Panc1 (cell line): Measurements from ENCODE around the gene PPHLN1. TPM values are rescaled to one million over a fixed set of nuclear protein-coding genes. Genes with fewer than 3 reads are reported as not detected.

ENCODE experiments used
- ATAC-seq: fragments of 200-7000 bp; cut with Tn5 transposase; 2 replicates; pipeline ENCODE4 v1.9.1; 2020; ENCODE audit warnings: mild to moderate bottlenecking, moderate library complexity
- Bru-seq: library from RNA; stranded (reverse); fragments of 400-500 nt; gene quantifications from one replicate; lab custom pipeline; 2021; lab: Mats Ljungman, UMichigan
- BruChase-seq, 2 experiments: library from RNA; stranded (reverse); fragments of 400-500 nt; gene quantifications; one replicate each; lab custom pipeline; 2021; lab: Mats Ljungman, UMichigan
- BruUV-seq: library from RNA; stranded (reverse); fragments of 400-500 nt; replicated peaks from 2 replicates; lab custom pipeline; 2021; lab: Mats Ljungman, UMichigan
- CTCF ChIA-PET: fragments of 300-600 bp; sonication (Branson Sonifier 250); formaldehyde crosslinking; loops from one replicate; lab custom pipeline; 2022; ENCODE audit warnings: antibody characterized with exemption; lab: Charles Lee
- POLR2A ChIA-PET: fragments of 300-600 bp; sonication (Branson Sonifier 250); formaldehyde crosslinking; loops from one replicate; lab custom pipeline; 2022; ENCODE audit warnings: antibody characterized with exemption; lab: Charles Lee
- DNase-seq: peaks from one replicate; pipeline ENCODE4 v3.0.0-alpha.2; 2010; ENCODE audit warnings: low read depth, low spot score
- H3K27ac ChIP-seq: 2 replicates; pipeline ENCODE4 v1.5.1; 2011; ENCODE audit warnings: mild to moderate bottlenecking, low read length, inconsistent platforms
- H3K27me3 ChIP-seq: fragments of 200-500 bp; sonication (Bioruptor generic); 2 replicates; pipeline ENCODE4 v1.6.0; 2014; ENCODE audit warnings: low read length, inconsistent platforms; ENCODE audit not compliant: control insufficient read depth, insufficient read depth
- H3K36me3 ChIP-seq: fragments of 200-500 bp; sonication (Bioruptor generic); 2 replicates; pipeline ENCODE4 v1.5.1; 2014; ENCODE audit warnings: inconsistent platforms, mild to moderate bottlenecking, low read length, moderate library complexity; ENCODE audit not compliant: control insufficient read depth, insufficient read depth
- H3K4me1 ChIP-seq: 2 replicates; pipeline ENCODE4 v1.5.1; 2011; ENCODE audit warnings: inconsistent platforms, mild to moderate bottlenecking, low read length, moderate library complexity; ENCODE audit not compliant: control insufficient read depth, insufficient read depth
- H3K4me3 ChIP-seq, 2 experiments: 2 replicates each; pipeline ENCODE4 v1.5.1; 2011 to 2012; ENCODE audit warnings: low read depth in 2 of 2, low read length in 2 of 2, mild to moderate bottlenecking in 2 of 2, inconsistent platforms in 1 of 2, moderate library complexity in 1 of 2
- H3K9me3 ChIP-seq: fragments of 200-500 bp; sonication (Bioruptor generic); 2 replicates; pipeline ENCODE4 v1.5.1; 2014; ENCODE audit warnings: low read depth, mild to moderate bottlenecking, inconsistent platforms, low read length, moderate library complexity; ENCODE audit not compliant: control insufficient read depth, insufficient read depth
- CTCF ChIP-seq: fragments of 450-650 bp; IDR thresholded peaks from 2 replicates; pipeline ENCODE4 v1.5.1; 2017; ENCODE audit warnings: mild to moderate bottlenecking
- POLR2AphosphoS5 ChIP-seq: IDR thresholded peaks from 2 replicates; pipeline ENCODE4 v1.6.1; 2012; ENCODE audit warnings: mild to moderate bottlenecking, low read depth, low read length, moderate library complexity
- SIN3A ChIP-seq: IDR thresholded peaks from 2 replicates; pipeline ENCODE4 v1.6.1; 2012; ENCODE audit warnings: low read depth, mild to moderate bottlenecking, low read length, moderate library complexity, borderline replicate concordance; ENCODE audit not compliant: insufficient read depth
- TCF7L2 ChIP-seq: IDR thresholded peaks from 2 replicates; pipeline ENCODE4 v1.6.1; 2011; ENCODE audit warnings: mild to moderate bottlenecking, low read depth, low read length, inconsistent platforms
- in situ Hi-C: cut with HindIII; loops from 2 replicates; pipeline ENCODE4 v1.10.0; 2016; ENCODE audit warnings: low sequenced_read_pairs, low pct_unique_long_range_greater_than_20kb
- intact Hi-C: fragments of 100-400 bp; cut with micrococcal nuclease; formaldehyde crosslinking; loops from one replicate; pipeline ENCODE4 v1.10.0; 2022; ENCODE audit not compliant: unreplicated experiment
- long read RNA-seq: library from polyadenylated mRNA; unstranded; transcript quantifications from one replicate; pipeline ENCODE4 v2.0.0, GENCODE V29; 2021; ENCODE audit not compliant: unreplicated experiment
- polyA plus RNA-seq: library from polyadenylated mRNA; unstranded; fragments of >200 nt; gene quantifications from one replicate; pipeline ENCODE4 v1.2.1, GENCODE V29; 2012; ENCODE audit warnings: missing spikeins; ENCODE audit not compliant: insufficient read length
- total RNA-seq: library from RNA; stranded (reverse); gene quantifications from one replicate; pipeline ENCODE4 v1.2.1, GENCODE V29; 2021; ENCODE audit not compliant: unreplicated experiment
- TF ChIP-seq, protein P1 (sequence below), 2 experiments: IDR thresholded peaks; 2 replicates each; pipeline ENCODE4 v1.6.1; 2011 to 2012; ENCODE audit warnings: low read depth in 2 of 2, control low read depth in 1 of 2, low read length in 1 of 2, mild to moderate bottlenecking in 1 of 2, moderate library complexity in 1 of 2; ENCODE audit not compliant: insufficient read depth in 1 of 2

Gene PPHLN1
- total RNA-seq (56.5 TPM), Bru-seq, nascent RNA (percentile 76 among the genes with signal in this experiment), BruChase-seq, experiment 1, labeled RNA remaining after a 2-hour chase (percentile 68 among the genes with signal in this experiment), BruChase-seq, experiment 2, labeled RNA remaining after a 6-hour chase (percentile 68 among the genes with signal in this experiment)
- 31.2 TPM for polyA plus RNA-seq
- long read RNA-seq, full-length matches to known transcripts: 25 of 45 reads
- long read RNA-seq, partial matches to known transcripts: 15 of 45 reads
- long read RNA-seq, other reads (novel, unspliced or antisense): 5 of 45 reads

- peak within 1 kb of the TSS; percentile 91 to 99 for H3K4me3 ChIP-seq
- H3K4me1 ChIP-seq: peaks cover 19% of the 10 kb centered on the region
- DNase-seq (no peak), ATAC-seq (peak; percentile 98)
- no peaks in the 10 kb centered on the region for H3K9me3 ChIP-seq
- ChIA-PET CTCF (no interaction called here), POLR2A (interaction anchor here (0.5 to 0.6 kb wide), 2 partner anchors 23 to 1688 kb away, joined by 3 to 4 read pairs; no protein-coding TSS in a partner anchor)
- in situ Hi-C loops: no loop called here
- peak within 1 kb of the TSS; percentile 97 for H3K27ac ChIP-seq
- no TSS peak for BruUV-seq
- peaks cover 15% of the 10 kb centered on the region for H3K36me3 ChIP-seq
- peak; percentile 42; the same call in 1 of the 2 replicates for TF ChIP-seq TCF7L2
- TF ChIP-seq POLR2AphosphoS5: peak; percentile 86
- TF ChIP-seq, protein P1, sequence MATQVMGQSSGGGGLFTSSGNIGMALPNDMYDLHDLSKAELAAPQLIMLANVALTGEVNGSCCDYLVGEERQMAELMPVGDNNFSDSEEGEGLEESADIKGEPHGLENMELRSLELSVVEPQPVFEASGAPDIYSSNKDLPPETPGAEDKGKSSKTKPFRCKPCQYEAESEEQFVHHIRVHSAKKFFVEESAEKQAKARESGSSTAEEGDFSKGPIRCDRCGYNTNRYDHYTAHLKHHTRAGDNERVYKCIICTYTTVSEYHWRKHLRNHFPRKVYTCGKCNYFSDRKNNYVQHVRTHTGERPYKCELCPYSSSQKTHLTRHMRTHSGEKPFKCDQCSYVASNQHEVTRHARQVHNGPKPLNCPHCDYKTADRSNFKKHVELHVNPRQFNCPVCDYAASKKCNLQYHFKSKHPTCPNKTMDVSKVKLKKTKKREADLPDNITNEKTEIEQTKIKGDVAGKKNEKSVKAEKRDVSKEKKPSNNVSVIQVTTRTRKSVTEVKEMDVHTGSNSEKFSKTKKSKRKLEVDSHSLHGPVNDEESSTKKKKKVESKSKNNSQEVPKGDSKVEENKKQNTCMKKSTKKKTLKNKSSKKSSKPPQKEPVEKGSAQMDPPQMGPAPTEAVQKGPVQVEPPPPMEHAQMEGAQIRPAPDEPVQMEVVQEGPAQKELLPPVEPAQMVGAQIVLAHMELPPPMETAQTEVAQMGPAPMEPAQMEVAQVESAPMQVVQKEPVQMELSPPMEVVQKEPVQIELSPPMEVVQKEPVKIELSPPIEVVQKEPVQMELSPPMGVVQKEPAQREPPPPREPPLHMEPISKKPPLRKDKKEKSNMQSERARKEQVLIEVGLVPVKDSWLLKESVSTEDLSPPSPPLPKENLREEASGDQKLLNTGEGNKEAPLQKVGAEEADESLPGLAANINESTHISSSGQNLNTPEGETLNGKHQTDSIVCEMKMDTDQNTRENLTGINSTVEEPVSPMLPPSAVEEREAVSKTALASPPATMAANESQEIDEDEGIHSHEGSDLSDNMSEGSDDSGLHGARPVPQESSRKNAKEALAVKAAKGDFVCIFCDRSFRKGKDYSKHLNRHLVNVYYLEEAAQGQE (IDR thresholded peaks at IDR 0.05; ENCODE audit: insufficient read depth in 1 of 2, low read depth in 2 of 2, low read length in 1 of 2): no peak
- peak; percentile 67; the same call in 1 of the 2 replicates for TF ChIP-seq SIN3A
- TF ChIP-seq CTCF: no peak
- H3K27me3 ChIP-seq: no peaks in the 10 kb centered on the region
- intact Hi-C loops: no loop called here
Observed at GRCh38 chr12:42325653-42326474, at the start of gene PPHLN1, which contains the start of gene ZCRB1. PPHLN1 (plus strand) TSS chr12:42326167; CDS start chr12:42335903, 9,736 bp downstream. ZCRB1 (minus strand) TSS chr12:42326094; CDS start chr12:42324102, 1,992 bp downstream.

DNA sequence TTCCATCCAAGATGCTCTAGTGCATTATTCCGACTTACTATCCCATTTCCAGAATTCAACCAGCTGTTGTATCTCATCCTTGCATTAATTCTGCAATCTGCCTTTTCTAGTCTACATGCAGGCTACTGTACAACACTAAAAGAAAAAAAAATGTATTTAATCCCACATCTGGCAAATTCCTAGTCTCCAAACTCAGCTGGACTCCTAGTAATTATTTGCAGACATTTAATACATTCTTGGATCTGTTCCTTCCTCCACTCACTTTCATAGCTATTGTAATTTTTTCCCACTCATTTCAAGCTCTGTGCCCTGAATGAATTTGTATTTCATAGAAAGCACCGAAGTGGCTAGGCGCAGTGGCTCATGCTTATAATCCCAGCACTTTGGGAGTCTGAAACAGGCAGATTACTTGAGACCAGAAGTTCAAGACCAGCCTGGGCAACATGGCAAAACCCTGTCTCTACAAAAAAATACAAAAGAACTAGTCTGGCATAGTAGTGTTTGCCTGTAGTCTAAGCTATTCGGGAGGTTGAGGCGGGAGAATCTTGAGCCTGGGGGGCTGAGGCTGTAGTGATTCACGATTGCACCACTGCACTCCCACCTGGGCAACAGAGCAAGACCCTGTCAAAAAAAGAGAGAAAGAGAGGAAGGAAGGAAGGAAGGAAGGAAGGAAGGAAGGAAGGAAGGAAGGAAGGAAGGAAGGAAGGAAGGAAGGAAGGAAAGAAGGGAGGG, 48.4 kb upstream of the PPHLN1 start:
- Histone ChIP-seq H3K36me3 (no peaks in the 10 kb centered on the region), H3K27ac (no peak overlapping the region), H3K4me3 (no peak overlapping the region), H3K9me3 (no peaks in the 10 kb centered on the region), H3K4me1 (no peaks in the 10 kb centered on the region), H3K27me3 (peaks cover 8% of the 10 kb centered on the region)
- DNase-seq (no peak), ATAC-seq (no peak)
- TF ChIP-seq SIN3A: no peak
- no peak for TF ChIP-seq CTCF
- intact Hi-C loops (no loop called here), in situ Hi-C loops (no loop called here)
- BruUV-seq: no TSS peak
- ChIA-PET POLR2A (no interaction called here), CTCF (no interaction called here)
